Germinal center (tissue), 1 donor: ENCODE measurements around the gene ZNF281.
"Not testable (repeated sequence)": the region's sequence is repeated elsewhere in the genome, so short reads cannot be mapped to it uniquely, and the experiment has no call there.

Experiments used
- DNase-seq: peaks from one replicate; pipeline ENCODE4 v3.0.0; 2012; ENCODE audit warnings: mixed read lengths, low spot score

The ZNF281 gene

GRCh38 chr1:200364091-200364759 lies 45.6 kb downstream of the ZNF281 start:
- DNase-seq: no peak

GRCh38 chr1:200363264-200363933 lies 46.4 kb downstream of the ZNF281 start:
- DNase-seq: no peak

- DNase-seq: no peak
Observed at GRCh38 chr1:200362421-200362820, 47.4 kb downstream of the ZNF281 start.

- no peak for DNase-seq
Observed at GRCh38 chr1:200359610-200360163, 50.1 kb downstream of the ZNF281 start.

GRCh38 chr1:200357925-200358324 lies 51.9 kb downstream of the ZNF281 start:
- DNase-seq: not testable (repeated sequence)

GRCh38 chr1:200355801-200356200 lies 54.0 kb downstream of the ZNF281 start:
- DNase-seq: no peak
